ENCODE measurements around the gene PRDM10. TPM values are rescaled to one million over a fixed set of nuclear protein-coding genes. Genes with fewer than 3 reads are reported as not detected.

PRDM10 gene
- polyA plus RNA-seq, 1 donor from 2014 or later, result 13.7 TPM

DNA sequence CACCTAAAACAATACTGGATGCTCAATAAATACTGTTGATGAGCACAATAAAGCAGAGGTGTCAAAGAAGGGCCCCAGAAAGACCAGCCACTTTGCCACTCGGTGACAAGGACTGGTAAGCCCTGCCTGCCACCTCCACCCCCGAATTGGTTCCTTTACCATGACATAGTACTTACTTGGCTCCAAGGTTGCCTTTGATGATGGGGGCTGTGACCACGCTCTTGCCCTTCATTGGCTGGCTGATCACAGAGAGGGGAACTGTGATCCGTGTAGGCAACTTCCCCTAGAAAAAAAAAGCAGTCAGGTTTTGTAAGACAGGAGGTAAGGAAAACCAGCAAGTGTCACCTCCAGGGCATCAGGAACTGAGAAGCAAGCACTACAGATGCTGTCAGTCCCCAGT, 136.9 kb downstream of the PRDM10 start:
- H3F3A ChIP-seq (ENCODE audit: insufficient read depth, low read length, poor library complexity, severe bottlenecking), result no peaks in the 10 kb centered on the region
- no peak for TF ChIP-seq EP300 (conservative IDR thresholded peaks at IDR 0.05; ENCODE audit: poor library complexity, severe bottlenecking)
- TF ChIP-seq, protein P1, sequence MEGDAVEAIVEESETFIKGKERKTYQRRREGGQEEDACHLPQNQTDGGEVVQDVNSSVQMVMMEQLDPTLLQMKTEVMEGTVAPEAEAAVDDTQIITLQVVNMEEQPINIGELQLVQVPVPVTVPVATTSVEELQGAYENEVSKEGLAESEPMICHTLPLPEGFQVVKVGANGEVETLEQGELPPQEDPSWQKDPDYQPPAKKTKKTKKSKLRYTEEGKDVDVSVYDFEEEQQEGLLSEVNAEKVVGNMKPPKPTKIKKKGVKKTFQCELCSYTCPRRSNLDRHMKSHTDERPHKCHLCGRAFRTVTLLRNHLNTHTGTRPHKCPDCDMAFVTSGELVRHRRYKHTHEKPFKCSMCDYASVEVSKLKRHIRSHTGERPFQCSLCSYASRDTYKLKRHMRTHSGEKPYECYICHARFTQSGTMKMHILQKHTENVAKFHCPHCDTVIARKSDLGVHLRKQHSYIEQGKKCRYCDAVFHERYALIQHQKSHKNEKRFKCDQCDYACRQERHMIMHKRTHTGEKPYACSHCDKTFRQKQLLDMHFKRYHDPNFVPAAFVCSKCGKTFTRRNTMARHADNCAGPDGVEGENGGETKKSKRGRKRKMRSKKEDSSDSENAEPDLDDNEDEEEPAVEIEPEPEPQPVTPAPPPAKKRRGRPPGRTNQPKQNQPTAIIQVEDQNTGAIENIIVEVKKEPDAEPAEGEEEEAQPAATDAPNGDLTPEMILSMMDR (IDR thresholded peaks at IDR 0.05; ENCODE audit: poor library complexity, severe bottlenecking), result no peak
- TF ChIP-seq TAF1 (IDR thresholded peaks at IDR 0.05; ENCODE audit: low read depth), result no peak
- no peak overlapping the region for H2AFZ ChIP-seq (ENCODE audit: low read depth, low read length)
- no peak overlapping the region for H3K4me2 ChIP-seq (ENCODE audit: low read length)
- no peaks in the 10 kb centered on the region for H3K9me3 ChIP-seq (ENCODE audit: low read length)
- H3K27me3 ChIP-seq (ENCODE audit: insufficient read depth, low read depth, low read length), result no peaks in the 10 kb centered on the region
- no peaks in the 10 kb centered on the region for H4K20me1 ChIP-seq (ENCODE audit: insufficient read depth)
- no peaks in the 10 kb centered on the region for H3K79me2 ChIP-seq (replicated peaks; ENCODE audit: insufficient read depth, low read length)
- no peak overlapping the region for H3K4me3 ChIP-seq (ENCODE audit: low read length)
- peaks cover 11% of the 10 kb centered on the region for H3K36me3 ChIP-seq (ENCODE audit: insufficient read depth, low read length)
- H3K27ac ChIP-seq (ENCODE audit: low read length), result no peak overlapping the region
- H3K9ac ChIP-seq (ENCODE audit: low read length), result no peak overlapping the region
- H3K9me2 ChIP-seq (ENCODE audit: insufficient read depth, low read length), result no peaks in the 10 kb centered on the region

DNA sequence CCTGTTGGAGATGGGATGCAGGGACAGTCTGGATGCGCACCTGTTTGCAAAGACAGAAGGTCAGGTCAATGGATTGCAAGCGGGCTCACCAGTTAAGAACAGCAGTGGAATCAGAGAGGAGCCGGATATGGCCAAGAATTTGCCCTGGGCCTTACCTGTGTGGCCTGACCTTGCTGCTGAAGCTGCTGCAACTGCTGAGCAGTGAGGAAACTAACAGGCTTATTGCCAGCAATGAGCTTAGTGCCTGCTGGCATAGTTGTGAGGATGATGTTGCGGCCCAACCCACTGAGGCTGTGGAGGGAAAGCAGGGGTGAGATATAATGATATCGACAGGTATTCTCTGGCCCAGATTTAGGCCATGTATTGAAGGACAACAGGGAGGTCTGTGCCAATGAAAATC, 137.8 kb downstream of the PRDM10 start:
- Histone ChIP-seq H3K79me2 (replicated peaks; ENCODE audit: insufficient read depth, low read length) (no peaks in the 10 kb centered on the region), H3K9ac (ENCODE audit: low read length) (no peak overlapping the region), H3K9me2 (ENCODE audit: insufficient read depth, low read length) (no peaks in the 10 kb centered on the region), H2AFZ (ENCODE audit: low read depth, low read length) (no peak overlapping the region), H3K4me3 (ENCODE audit: low read length) (no peak overlapping the region), H3F3A (ENCODE audit: insufficient read depth, low read length, poor library complexity, severe bottlenecking) (no peaks in the 10 kb centered on the region), H3K27ac (ENCODE audit: low read length) (no peak overlapping the region), H4K20me1 (ENCODE audit: insufficient read depth) (no peaks in the 10 kb centered on the region), H3K4me2 (ENCODE audit: low read length) (no peak overlapping the region), H3K9me3 (ENCODE audit: low read length) (no peaks in the 10 kb centered on the region), H3K36me3 (ENCODE audit: insufficient read depth, low read length) (peaks cover 8% of the 10 kb centered on the region), H3K27me3 (ENCODE audit: insufficient read depth, low read depth, low read length) (no peaks in the 10 kb centered on the region)
- no peak for TF ChIP-seq POLR2AphosphoS5 (IDR thresholded peaks at IDR 0.05)
- TF ChIP-seq RAD21 (conservative IDR thresholded peaks at IDR 0.05), result no peak
- TF ChIP-seq, protein P1 (IDR thresholded peaks at IDR 0.05; ENCODE audit: poor library complexity, severe bottlenecking), result no peak
- no peak for TF ChIP-seq EP300 (conservative IDR thresholded peaks at IDR 0.05; ENCODE audit: poor library complexity, severe bottlenecking)
- TF ChIP-seq, protein P2, sequence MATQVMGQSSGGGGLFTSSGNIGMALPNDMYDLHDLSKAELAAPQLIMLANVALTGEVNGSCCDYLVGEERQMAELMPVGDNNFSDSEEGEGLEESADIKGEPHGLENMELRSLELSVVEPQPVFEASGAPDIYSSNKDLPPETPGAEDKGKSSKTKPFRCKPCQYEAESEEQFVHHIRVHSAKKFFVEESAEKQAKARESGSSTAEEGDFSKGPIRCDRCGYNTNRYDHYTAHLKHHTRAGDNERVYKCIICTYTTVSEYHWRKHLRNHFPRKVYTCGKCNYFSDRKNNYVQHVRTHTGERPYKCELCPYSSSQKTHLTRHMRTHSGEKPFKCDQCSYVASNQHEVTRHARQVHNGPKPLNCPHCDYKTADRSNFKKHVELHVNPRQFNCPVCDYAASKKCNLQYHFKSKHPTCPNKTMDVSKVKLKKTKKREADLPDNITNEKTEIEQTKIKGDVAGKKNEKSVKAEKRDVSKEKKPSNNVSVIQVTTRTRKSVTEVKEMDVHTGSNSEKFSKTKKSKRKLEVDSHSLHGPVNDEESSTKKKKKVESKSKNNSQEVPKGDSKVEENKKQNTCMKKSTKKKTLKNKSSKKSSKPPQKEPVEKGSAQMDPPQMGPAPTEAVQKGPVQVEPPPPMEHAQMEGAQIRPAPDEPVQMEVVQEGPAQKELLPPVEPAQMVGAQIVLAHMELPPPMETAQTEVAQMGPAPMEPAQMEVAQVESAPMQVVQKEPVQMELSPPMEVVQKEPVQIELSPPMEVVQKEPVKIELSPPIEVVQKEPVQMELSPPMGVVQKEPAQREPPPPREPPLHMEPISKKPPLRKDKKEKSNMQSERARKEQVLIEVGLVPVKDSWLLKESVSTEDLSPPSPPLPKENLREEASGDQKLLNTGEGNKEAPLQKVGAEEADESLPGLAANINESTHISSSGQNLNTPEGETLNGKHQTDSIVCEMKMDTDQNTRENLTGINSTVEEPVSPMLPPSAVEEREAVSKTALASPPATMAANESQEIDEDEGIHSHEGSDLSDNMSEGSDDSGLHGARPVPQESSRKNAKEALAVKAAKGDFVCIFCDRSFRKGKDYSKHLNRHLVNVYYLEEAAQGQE (IDR thresholded peaks at IDR 0.05; ENCODE audit: borderline replicate concordance), result no peak
- TF ChIP-seq TAF1 (IDR thresholded peaks at IDR 0.05; ENCODE audit: low read depth), result no peak
- no peak for TF ChIP-seq SMC3 (conservative IDR thresholded peaks at IDR 0.05; ENCODE audit: poor library complexity)
